ENCODE data around the gene LILRB5.
A peak's percentile ranks its signal among the peaks of the same experiment; 100 is the strongest.
"Not testable (repeated sequence)": the region's sequence is repeated elsewhere in the genome, so short reads cannot be mapped to it uniquely, and the experiment has no call there.

Gene LILRB5

DNA sequence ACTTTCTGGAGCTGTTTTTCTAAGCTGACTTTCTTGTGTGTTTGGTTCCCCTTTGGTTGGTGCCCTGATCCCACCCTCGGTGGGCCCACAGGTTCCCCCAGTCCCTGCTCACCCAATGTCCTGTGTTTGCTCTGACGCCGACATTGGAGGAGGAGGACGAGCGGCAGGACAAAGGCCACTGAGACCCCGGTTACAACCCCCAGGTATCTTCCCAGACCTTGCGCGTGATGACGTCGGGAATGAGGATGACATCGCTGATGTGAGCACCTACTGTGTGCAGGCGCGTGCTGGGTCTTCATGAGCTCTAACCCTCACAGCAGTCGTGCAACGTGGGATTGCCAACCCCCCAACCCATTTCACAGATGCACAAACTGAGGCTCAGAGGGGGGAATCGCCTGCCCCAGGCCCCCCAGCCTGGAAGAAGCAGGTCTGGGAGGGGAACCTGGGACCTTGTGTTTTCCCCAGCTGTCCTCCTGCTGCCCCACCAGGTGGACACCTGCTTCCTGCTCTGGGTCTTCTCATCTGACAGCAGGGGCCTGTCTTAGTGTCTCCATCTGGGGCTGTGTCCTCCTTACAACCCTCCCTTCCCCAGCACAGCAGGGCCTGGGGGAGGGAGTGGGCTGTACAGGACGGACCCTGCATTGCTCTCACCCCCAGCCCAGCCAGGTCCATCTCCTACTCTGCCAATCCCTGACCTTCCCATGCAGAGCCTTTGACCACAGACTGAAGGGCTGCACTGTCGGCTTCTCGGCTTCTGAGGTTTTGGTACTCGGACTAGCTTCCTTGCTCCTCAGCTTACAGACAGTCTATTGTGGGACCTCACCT, 9.8 kb downstream of the LILRB5 start:
- no peak overlapping the region for H3K4me3 ChIP-seq (ENCODE audit: low read depth, low read length)
- DNase-seq (ENCODE audit: low read depth): no peak

DNA sequence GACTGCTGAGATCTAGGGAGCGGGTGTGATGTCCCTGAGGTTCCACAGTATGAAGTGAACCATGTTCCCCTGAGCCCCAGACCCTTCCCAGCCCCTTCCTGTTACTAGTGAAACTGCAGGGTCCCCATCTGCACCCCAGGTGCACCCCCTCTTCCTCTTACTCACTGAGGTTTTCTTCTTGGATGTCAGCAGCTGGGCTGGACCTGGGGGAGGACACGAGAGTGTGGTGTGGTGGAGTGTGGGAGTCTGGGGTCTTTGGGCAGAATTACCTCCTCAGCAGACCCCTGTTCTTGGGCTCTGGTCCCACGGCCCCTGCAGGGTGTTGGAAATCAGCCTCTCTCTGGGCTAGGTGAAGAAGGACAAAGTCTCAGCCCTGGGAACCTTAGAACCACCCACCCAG, 11.1 kb downstream of the LILRB5 start:
- no peak overlapping the region for H3K4me3 ChIP-seq (ENCODE audit: low read depth, low read length)
- DNase-seq (ENCODE audit: low read depth): no peak

DNA sequence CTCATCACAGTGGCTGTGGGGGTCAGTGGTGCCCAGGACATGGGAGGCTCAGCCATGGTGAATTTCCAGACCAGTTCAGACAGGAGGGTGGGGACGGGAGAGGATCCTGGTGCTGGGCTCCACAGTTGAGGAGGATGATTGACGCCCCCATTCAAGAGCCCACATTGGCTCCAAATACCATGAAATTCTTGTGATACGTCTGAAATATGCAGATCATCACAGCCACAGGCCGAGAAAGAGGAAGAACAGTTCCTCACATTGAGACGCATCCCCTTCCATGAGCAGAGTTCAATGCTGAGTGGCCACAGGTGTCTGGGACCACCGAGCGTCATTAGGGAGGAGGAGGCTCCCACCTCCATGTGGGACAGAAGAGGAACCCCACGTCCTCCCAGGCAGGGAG, 13.3 kb downstream of the LILRB5 start:
- DNase-seq (ENCODE audit: low read depth); H3K4me3 ChIP-seq (ENCODE audit: low read depth, low read length): not testable (repeated sequence)

DNA sequence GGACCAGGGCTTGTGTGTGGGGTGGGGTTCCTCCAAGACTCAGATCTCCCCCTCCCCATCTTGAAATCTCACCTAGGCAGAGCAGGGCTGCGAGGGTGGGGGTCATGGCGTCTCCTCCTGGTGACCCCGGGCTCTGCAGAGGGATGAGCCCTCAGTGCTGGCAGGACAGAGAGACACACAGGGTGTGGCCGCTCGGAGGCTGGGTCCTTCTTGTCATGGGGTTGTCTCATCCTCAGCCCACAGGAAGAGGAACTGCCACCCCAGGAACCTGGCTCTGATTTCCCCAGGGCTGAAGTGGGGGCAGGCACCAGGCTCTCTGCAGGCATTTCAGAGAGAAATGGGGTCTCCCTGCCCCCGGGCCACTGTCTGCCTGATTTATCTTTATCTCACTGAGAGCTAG, 14.4 kb downstream of the LILRB5 start, which contains the start of gene LILRA6:
LILRA6 (minus strand) TSS at position 145 of the 400 bp plus-strand sequence.
- H3K4me3 ChIP-seq (ENCODE audit: low read depth, low read length); DNase-seq (ENCODE audit: low read depth): not testable (repeated sequence)

DNA sequence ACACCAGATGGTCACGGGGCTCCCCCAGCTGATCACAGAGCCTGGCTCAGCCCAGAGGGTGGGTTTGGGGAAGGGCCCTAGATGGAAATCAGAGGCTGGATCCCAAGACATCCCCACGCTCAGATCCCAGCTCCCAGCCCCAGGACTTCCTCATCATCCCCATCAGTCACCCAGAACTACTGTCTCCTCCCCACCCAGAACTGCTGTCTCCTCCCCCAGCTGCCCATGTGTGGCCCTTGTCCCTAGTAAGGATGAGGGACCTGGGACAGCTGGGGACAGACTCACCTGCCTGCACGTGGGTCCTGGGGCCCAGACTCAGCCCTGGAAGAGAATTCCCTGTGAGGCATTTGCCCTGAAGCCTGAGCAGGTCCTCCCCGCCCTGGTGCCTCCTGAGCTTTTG, 14.8 kb downstream of the LILRB5 start:
- DNase-seq (ENCODE audit: low read depth); H3K4me3 ChIP-seq (ENCODE audit: low read depth, low read length): not testable (repeated sequence)

DNA sequence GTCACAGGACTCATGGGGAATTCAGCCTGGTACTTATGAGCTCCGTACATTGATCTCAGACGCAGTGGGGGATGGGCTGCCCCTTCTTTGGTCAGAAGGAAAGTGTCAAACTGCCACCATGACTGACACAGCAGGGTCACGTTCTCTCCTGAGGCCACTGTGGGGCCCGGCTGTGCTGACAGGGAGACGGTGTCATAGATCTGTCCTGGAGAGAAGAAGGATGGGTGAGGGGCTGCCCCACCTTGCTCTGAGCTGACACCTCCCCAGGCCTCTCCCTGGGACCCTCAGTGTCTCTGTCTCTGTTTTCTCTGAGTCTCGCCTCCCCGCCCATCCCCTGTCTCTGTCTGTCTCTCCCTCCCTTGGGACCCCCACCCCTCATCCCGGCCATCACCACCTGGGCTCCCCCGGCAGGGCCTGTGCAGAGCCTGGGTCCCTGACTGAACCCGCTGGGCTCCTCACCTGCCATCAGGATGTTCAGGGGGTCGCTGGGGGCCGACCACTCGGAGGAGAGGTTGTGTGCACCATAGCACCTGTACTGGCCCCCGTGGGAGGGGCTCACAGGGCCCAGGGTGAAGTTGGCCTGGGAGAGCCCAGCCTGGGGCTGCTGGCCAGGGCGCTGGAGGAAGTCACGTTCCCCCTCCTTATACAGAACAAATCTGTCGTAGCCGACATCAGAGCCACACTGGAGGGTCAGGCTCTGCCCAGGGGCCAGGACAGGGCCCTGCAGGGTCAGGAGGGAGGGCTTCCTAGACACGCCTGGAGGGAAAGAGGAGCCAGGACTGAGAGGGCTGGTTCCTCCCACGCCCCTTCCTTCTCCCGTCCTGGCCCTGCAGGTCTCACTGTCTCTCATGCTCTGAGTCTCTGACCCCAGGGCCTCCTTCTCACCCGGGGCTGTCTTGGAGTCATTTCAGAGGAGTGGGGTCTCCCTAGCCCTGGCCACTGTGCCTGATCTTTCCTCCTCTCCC, 16.4 kb downstream of the LILRB5 start:
- H3K4me3 ChIP-seq (ENCODE audit: low read depth, low read length); DNase-seq (ENCODE audit: low read depth): not testable (repeated sequence)

DNA sequence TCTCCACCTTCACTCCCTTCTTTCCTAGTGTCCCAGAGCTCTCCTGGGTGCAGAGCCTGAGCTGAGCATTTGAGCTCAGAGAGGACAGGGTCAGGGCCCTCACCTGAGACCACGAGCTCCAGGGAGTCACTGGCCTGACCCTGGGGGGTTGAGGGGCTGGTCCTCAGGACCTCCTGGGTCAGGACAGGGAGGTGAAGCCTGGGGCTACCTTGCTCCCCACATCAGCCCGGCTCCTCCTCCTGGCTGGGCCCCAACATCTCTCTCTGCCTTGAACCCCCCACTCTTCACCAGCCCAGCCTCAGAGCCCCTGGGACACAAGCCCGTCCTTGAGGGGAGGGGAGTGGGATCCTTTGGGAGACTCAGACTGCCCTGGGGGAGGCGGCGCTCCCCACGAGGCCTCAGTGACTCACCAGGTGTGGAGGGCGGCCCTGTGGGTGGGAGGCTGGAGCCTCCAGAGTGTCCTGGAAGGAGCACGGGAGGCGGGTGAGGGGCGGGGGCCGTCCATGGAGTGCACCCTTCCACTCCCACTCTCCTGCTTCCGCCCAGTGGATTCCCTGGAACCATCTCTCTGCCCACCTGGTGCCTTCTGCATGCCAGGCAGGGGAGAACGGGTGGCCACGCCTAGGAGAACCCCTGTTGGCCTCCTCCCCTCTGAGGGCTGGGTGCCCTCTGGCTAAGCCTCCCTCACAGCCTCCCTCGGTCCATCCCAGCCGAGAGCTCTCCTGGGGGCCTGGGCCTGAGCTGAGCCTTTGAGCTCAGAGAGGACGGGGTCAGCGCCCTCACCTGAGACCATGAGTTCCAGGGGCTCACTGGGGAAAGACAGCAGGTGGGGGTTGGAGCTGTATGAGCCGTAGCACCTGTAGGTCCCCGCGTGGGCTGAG, 17.3 kb downstream of the LILRB5 start:
- H3K4me3 ChIP-seq (ENCODE audit: low read depth, low read length); DNase-seq (ENCODE audit: low read depth): not testable (repeated sequence)

DNA sequence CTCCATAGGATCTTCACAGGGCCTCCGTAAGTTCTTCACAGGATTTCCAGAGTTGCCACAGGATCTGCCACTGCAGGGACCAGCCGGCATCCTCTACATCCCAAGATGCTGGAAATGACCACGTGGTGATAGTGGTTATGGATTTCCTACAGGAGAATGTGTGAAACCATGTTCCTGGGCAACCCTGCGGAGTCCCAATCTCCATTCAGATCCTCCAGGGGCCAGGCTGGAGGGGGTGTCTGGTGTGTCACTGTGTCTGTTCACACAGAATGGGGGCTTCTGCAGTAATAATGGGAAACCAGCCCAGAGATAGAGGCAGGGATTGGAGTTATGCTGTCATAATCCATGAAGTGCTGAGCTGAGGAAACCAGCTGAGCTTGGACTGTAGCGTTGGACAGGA, 23.1 kb downstream of the LILRB5 start:
- H3K4me3 ChIP-seq (ENCODE audit: low read depth, low read length): no peak overlapping the region
- DNase-seq (ENCODE audit: low read depth): no peak

DNA sequence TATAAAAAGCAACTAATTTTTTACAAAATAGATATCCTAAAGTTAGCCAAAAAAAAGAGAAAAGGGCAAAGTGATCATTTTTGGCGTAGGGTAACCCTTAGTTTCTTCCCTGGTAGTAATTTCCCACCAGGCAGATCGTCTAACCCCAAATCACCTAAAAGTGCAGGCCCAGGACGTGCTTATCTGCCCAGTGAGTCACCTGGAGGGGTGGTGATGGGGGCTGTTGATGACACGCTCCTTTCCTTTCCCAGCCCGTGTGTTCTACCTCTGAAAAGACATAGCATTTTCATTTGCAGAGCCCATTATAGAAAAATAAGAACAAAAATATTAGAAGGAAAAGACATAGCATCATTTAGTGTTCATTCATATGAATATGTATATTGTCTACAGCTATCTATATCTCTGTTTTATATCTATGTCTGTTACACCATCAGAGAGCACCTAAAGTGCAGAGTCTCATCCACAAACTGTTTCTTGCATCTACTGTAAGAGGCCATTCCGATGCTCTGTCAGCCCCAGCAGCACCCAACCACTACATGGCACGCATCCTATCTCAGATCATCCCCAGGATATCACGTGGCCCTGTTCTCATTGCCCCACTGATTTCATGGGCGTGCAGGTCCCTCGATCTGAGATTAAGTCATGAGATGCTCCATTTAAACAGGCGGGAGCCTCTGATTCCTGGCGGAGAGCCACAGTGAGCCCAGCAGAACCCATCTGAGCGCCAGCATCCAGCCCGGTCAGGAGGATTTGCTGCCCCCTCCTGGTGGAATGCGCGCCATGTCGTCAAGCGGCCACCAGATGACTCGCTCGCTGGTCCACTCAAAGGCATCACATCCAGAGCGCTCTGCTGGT, 25.8 kb downstream of the LILRB5 start:
- peak; percentile 39 for DNase-seq (ENCODE audit: low read depth)
- no peak overlapping the region for H3K4me3 ChIP-seq (ENCODE audit: low read depth, low read length)

DNA sequence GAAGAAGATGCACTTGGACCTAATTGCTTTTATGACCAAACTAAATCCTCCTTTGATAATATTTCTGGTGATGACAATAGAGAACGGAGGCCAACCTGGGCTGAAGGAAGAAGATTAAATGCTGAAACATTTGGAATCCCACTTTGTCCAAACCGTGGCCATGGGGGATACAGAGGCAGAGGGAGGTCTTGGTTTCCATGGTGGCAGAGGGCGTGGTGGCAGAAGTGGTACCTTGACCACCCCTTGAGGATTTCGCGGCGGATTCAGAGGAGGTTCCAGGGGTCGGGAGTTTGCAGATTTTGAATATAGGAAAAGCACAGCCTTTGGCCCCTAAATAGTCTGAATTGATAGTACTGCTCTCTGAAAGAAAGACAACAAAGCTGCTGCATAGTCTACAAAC, 27.0 kb downstream of the LILRB5 start:
- no peak for DNase-seq (ENCODE audit: low read depth)

DNA sequence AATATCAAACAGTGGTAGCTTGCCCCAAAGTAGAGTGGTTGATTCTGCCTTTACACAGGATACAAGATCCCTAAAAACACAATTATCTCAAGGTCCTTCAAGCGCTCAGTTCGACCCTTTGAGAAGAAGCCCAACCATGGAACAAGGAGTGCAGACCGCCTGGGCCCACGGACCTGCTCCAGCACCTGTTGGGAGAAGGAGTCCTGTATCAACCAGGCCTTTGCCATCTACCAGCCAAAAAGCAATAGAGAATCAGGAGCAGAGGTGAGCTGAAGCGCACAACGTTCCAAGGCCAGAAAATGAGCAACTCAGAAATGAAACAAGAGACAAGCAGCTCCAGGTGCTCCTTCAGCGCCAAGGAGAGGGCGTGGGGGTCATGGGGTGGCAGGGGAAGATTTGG, 27.9 kb downstream of the LILRB5 start:
- H3K4me3 ChIP-seq (ENCODE audit: low read depth, low read length): no peak overlapping the region

More for the DNA sequence above, 27.0 kb downstream of the LILRB5 start:
- no peak overlapping the region for H3K4me3 ChIP-seq (ENCODE audit: low read depth, low read length)

DNA sequence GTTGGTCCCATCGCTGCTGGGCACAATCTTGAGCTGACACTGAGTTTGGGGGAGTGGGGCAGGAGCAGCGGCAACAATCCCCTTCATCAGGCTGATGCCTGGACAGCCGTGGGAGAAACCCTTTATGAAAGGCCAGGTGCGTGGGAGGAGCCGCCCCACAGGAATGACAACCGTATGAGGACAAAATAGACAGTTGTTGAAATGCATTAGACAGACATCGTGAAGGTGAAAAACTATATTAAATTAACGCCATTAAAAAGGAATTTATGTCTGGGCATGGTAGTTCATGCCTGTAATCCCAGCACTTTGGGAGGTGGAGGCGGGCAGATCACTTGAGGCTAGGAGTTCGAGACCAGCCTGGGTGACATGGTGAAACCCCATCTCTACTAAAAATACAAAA, 32.5 kb downstream of the LILRB5 start:
- not testable (repeated sequence) for DNase-seq (ENCODE audit: low read depth); H3K4me3 ChIP-seq (ENCODE audit: low read depth, low read length)

More for the DNA sequence above, 27.9 kb downstream of the LILRB5 start:
- no peak for DNase-seq (ENCODE audit: low read depth)

DNA sequence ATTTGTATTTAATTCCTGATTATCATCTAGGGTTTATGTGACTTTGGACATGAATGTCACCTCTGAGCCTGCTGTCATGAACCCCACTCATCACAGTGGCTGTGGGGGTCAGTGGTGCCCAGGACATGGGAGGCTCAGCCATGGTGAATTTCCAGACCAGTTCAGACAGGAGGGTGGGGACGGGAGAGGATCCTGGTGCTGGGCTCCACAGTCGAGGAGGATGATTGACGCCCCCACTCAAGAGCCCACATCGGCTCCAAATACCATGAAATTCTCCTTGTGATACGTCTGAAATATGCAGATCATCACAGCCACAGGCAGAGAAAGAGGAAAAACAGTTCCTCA, 33.2 kb downstream of the LILRB5 start:
- H3K4me3 ChIP-seq (ENCODE audit: low read depth, low read length); DNase-seq (ENCODE audit: low read depth): not testable (repeated sequence)

DNA sequence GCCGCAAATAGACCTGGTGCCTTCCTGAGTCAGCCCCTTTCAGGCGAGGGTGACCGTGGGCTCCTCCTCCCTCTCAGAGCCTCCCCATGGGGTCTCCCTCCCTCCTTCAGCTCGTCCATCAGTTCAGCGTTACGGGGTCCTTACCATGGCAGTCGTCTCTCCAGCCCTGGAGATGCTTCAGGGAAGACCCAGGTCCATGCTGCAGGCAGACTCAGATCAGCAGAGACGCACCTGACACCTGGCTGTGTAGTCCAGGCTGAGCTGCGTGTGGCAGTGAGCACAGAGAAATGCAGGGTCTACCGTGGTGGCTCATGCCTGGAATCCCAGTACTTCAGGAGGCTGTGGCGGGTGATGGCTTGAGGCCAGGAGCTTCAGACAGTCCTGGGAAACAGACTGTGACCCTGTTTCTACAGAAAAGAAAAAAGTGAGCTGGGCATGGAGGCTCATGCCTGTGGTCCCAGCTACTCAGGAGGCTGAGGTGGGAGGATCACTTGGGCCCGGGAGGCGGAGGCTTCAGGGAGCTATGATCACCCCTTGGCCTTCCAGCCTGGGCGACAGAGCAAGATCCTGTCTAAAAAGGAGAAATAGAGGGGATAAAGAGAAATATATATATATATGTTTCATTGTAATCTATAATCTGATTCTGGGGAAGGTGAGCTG, 33.7 kb downstream of the LILRB5 start:
- H3K4me3 ChIP-seq (ENCODE audit: low read depth, low read length); DNase-seq (ENCODE audit: low read depth): not testable (repeated sequence)

DNA sequence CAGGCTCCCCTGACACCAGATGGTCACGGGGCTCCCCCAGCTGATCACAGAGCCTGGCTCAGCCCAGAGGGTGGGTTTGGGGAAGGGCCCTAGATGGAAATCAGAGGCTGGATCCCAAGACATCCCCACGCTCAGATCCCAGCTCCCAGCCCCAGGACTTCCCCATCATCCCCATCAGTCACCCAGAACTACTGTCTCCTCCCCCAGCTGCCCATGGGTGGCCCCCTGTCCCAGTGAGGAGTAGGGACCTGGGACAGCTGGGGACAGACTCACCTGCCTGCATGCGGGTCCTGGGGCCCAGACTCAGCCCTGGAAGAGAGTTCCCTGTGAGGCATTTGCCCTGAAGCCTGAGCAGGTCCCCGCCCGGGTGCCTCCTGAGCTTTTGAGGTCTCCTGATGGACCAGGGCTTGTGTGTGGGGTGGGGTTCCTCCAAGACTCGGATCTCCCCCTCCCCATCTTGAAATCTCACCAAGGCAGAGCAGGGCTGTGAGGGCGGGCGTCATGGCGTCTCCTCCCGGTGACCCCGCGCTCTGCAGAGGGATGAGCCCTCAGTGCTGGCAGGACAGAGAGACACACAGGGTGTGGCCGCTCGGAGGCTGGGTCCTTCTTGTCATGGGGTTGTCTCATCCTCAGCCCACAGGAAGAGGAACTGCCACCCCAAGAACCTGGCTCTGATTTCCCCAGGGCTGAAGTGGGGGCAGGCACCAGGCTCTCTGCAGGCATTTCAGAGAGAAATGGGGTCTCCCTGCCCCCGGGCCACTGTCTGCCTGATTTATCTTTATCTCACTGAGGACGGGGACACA, 34.4 kb downstream of the LILRB5 start, which contains the start of gene LILRB3:
LILRB3 (minus strand) TSS at position 534 of the 803 bp plus-strand sequence; CDS start at position 503, 31 bp downstream.
- DNase-seq (ENCODE audit: low read depth); H3K4me3 ChIP-seq (ENCODE audit: low read depth, low read length): not testable (repeated sequence)

DNA sequence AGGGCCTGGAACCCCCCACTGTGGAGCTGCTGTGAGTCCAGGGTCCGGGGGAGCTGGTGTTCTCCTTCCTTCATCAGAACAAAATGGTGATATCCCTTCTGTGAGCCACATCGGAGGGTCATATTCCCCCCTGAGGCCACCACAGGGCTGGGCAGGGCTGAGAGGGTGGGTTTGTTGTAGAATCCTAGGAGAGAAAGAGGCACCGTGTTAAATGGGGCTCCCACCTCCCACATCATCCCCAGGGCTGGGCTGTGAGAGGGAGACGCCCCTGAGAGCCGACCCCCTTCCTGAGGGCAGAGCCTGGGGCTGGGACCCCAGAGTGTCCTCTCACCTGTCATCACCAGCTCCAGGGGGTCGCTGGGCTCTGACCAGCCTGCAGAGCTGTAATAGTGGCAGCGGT, 35.1 kb downstream of the LILRB5 start:
- not testable (repeated sequence) for H3K4me3 ChIP-seq (ENCODE audit: low read depth, low read length); DNase-seq (ENCODE audit: low read depth)

DNA sequence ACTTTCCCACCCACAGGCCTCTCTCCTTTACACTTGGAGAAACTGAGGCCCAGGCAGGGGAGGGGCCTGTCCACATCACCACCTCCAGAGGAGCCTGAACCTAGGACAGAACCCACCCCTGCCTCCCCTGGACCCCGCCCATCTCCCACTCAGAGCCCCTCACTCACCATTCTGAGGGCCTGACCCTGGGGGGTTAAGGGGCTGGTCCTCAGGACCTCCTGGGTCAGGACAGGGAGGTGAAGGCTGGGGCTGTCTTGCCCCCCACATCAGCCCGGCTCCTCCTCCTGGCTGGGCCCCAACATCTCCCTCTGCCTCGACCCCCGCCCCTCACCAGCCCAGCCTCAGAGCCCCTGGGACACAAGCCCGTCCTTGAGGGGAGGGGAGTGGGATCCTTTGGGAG, 37.4 kb downstream of the LILRB5 start:
- H3K4me3 ChIP-seq (ENCODE audit: low read depth, low read length); DNase-seq (ENCODE audit: low read depth): not testable (repeated sequence)

Measured in skeletal muscle cell (primary cell).